Cardiac muscle cell (in vitro differentiated cells and primary cell): ENCODE data around the gene AP3B1. TPM values are rescaled to one million over a fixed set of nuclear protein-coding genes. Genes with fewer than 3 reads are reported as not detected.
A peak's percentile ranks its signal among the peaks of the same experiment; 100 is the strongest.

ENCODE experiments used
- DNase-seq, 2 donors: peaks; one replicate each; pipeline versions ENCODE4 v3.0.0 to v3.0.0-alpha.2; 2010 to 2017; ENCODE audit warnings: low read depth in 1 of 2, low spot score in 1 of 2
- H3K27ac ChIP-seq: fragments of 200-600 bp; sonication (generic); 2 replicates; pipeline ENCODE4 v1.5.1; 2016
- H3K27me3 ChIP-seq: fragments of 200-600 bp; sonication (generic); 2 replicates; pipeline ENCODE4 v1.6.0; 2016; ENCODE audit warnings: control low read depth
- H3K36me3 ChIP-seq: fragments of 200-600 bp; sonication (generic); 2 replicates; pipeline ENCODE4 v1.5.1; 2016; ENCODE audit warnings: control low read depth
- H3K4me1 ChIP-seq: fragments of 200-600 bp; sonication (generic); 2 replicates; pipeline ENCODE4 v1.8.1; 2017; ENCODE audit warnings: low read depth, mild to moderate bottlenecking, mixed run types
- H3K4me3 ChIP-seq: fragments of 200-600 bp; sonication (generic); 2 replicates; pipeline ENCODE4 v1.5.1; 2016; ENCODE audit warnings: mild to moderate bottlenecking
- H3K9me3 ChIP-seq: fragments of 200-600 bp; sonication (generic); 2 replicates; pipeline ENCODE4 v1.5.1; 2017; ENCODE audit warnings: low read depth, mild to moderate bottlenecking, control low read depth
- polyA plus RNA-seq: library from polyadenylated mRNA; unstranded; fragments of >200 nt; fragmentation: Nextera tagmentation; extraction: Ambion mirVana; gene quantifications from 2 replicates; pipeline ENCODE4 v1.2.1, GENCODE V29; 2016
- total RNA-seq: library from RNA; depleted of rRNA; stranded (reverse); fragments of >200 nt; gene quantifications from 2 replicates; pipeline ENCODE4 v1.2.3, GENCODE V29; 2016
- TF ChIP-seq, protein P1 (sequence below): IDR thresholded peaks from 2 replicates; pipeline ENCODE4 v1.5.1; 2012; ENCODE audit warnings: low read depth, mild to moderate bottlenecking, low read length

The AP3B1 gene
- total and polyA plus RNA-seq, 2 experiments from 2014 or later = 32.2 to 35.3 TPM

DNA sequence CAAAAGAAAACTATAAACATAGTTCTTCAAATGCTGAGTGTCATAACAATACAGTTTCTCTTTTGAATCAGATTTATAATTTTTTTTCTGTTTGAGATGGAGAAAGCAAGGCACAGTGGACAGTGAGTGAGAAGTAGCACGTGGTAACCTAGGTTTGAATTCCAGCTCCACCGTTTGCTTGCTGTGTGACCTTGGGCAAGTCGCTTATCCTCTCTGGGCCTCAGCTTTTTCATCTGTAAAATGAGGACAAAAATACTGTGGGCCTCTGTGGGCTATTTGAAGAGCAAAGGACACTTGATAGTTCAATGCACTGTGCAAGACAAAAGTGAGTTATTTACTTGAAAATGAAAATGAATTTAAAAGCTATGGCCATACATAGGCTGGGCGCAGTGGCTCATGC is 330.7 kb downstream of the AP3B1 start:
- Histone ChIP-seq H3K27me3 (peaks cover 63% of the 10 kb centered on the region), H3K27ac (no peak overlapping the region), H3K36me3 (no peaks in the 10 kb centered on the region), H3K4me3 (no peak overlapping the region), H3K4me1 (no peaks in the 10 kb centered on the region), H3K9me3 (no peaks in the 10 kb centered on the region)
- DNase-seq = no peak
- TF ChIP-seq, protein P1, sequence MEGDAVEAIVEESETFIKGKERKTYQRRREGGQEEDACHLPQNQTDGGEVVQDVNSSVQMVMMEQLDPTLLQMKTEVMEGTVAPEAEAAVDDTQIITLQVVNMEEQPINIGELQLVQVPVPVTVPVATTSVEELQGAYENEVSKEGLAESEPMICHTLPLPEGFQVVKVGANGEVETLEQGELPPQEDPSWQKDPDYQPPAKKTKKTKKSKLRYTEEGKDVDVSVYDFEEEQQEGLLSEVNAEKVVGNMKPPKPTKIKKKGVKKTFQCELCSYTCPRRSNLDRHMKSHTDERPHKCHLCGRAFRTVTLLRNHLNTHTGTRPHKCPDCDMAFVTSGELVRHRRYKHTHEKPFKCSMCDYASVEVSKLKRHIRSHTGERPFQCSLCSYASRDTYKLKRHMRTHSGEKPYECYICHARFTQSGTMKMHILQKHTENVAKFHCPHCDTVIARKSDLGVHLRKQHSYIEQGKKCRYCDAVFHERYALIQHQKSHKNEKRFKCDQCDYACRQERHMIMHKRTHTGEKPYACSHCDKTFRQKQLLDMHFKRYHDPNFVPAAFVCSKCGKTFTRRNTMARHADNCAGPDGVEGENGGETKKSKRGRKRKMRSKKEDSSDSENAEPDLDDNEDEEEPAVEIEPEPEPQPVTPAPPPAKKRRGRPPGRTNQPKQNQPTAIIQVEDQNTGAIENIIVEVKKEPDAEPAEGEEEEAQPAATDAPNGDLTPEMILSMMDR = no peak

- peaks cover 82% of the 10 kb centered on the region for H3K27me3 ChIP-seq
- TF ChIP-seq, protein P1 = no peak
- H3K36me3 ChIP-seq = no peaks in the 10 kb centered on the region
- DNase-seq = no peak
- no peaks in the 10 kb centered on the region for H3K9me3 ChIP-seq
- H3K27ac ChIP-seq = no peak overlapping the region
- no peak overlapping the region for H3K4me3 ChIP-seq
- no peaks in the 10 kb centered on the region for H3K4me1 ChIP-seq
These were observed 333.6 kb downstream of the AP3B1 start for GRCh38 chr5:77960863-77961396.

DNA sequence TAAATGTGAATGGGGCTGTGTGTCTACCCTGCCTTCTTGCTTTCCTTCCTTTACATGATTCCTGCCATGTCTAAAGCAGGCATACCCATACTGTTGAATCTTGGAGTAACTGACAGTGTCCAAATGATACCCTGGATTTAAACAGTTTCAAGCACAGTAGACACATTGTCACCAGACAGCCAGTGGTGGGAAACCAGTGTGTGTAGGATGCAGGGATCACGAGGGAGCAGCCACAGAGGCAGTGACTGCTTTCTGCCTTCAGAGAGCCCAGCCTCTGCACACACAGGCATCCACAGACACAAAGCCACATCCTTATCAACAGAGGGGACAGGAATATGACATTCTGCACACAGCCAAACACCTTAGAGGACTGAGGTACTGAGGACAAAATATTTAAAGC is 334.2 kb downstream of the AP3B1 start:
- H3K9me3 ChIP-seq = no peaks in the 10 kb centered on the region
- TF ChIP-seq, protein P1 = no peak
- no peak overlapping the region for H3K27ac ChIP-seq
- H3K27me3 ChIP-seq = peaks cover 86% of the 10 kb centered on the region
- no peak overlapping the region for H3K4me3 ChIP-seq
- no peaks in the 10 kb centered on the region for H3K36me3 ChIP-seq
- no peaks in the 10 kb centered on the region for H3K4me1 ChIP-seq
- DNase-seq = no peak

- no peaks in the 10 kb centered on the region for H3K36me3 ChIP-seq
- DNase-seq = no peak
- TF ChIP-seq, protein P1 = no peak
- no peak overlapping the region for H3K4me3 ChIP-seq
- H3K4me1 ChIP-seq = no peaks in the 10 kb centered on the region
- H3K9me3 ChIP-seq = no peaks in the 10 kb centered on the region
- H3K27me3 ChIP-seq = peaks cover 85% of the 10 kb centered on the region
- no peak overlapping the region for H3K27ac ChIP-seq
These were observed 335.7 kb downstream of the AP3B1 start for GRCh38 chr5:77958642-77959330.

DNA sequence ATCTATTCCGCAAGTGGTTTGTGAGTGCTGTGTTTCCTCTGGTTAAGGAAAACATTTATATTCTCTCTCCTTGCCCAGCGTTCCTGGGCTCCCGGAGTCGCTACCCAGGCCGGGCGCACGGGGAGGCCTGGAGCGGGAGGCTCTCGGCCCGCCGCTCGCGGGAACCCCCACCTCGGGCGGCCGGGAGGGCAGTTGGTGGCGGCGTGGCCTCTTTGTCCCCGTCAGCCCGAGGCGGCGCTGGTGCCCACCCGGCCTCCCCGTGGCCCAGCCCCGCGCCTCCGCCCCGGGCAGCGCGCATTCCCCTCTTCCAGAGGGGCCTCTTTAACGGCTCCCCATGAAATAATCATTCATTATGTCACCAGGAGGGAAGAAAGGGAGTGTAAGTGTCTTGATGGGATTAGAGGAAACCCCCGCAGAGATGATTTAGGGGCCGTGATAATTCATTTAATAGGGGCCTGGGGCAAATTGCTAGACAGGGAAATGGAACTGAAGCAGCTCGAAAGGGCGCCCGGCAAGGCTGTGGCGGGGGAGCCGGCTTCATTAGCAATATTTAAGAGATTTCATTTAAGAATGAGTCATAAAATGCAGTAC is 336.5 kb downstream of the AP3B1 start:
- Histone ChIP-seq H3K4me3 (peak overlapping the region; percentile 13), H3K9me3 (no peaks in the 10 kb centered on the region), H3K27ac (no peak overlapping the region), H3K4me1 (no peaks in the 10 kb centered on the region), H3K36me3 (no peaks in the 10 kb centered on the region), H3K27me3 (peaks cover 80% of the 10 kb centered on the region)
- DNase-seq = peak in 1 of 2 donors; percentile 39
- TF ChIP-seq, protein P1 = no peak
